ENCODE measurements around the gene EXOC2. TPM values are rescaled to one million over a fixed set of nuclear protein-coding genes. Genes with fewer than 3 reads are reported as not detected.

The EXOC2 gene
- total and polyA plus RNA-seq, 2 of the 13 experiments (the other 11 are each of a cell fraction or from before 2014, with no cell fraction given), result 12.6 to 22.9 TPM

GRCh38 chr6:455835-456234 is 237.1 kb downstream of the EXOC2 start:
- peaks cover 5 to 48% of the 10 kb centered on the region in 2 experiments; a peak in 4 of 5 replicates for H3K27me3 ChIP-seq (ENCODE audit: control insufficient read depth in 1 of 2, insufficient read depth in 2 of 2, low read length in 2 of 2)
- CTCF ChIA-PET (ENCODE audit: low intra/inter-chr PET ratio, low total read pairs), result no interaction called here
- no peak for DNase-seq (ENCODE audit: low spot score)
- H3K27ac ChIP-seq (ENCODE audit: extremely low read length, insufficient read depth, low read length), result no peak overlapping the region
- no peak overlapping the region for H3K9ac ChIP-seq (ENCODE audit: insufficient read depth, low read depth, low read length)
- no peaks in the 10 kb centered on the region for H3K9me3 ChIP-seq (ENCODE audit: low read length)
- no peak for ATAC-seq
- in situ Hi-C loops (cut with HindIII; ENCODE audit: extremely low pct_ligation_motif_present, low pct_unique_long_range_greater_than_20kb), result no loop called here
- H3K36me3 ChIP-seq (replicated peaks in 1 of 2; ENCODE audit: control insufficient read depth in 1 of 2, insufficient read depth in 2 of 2, low read length in 2 of 2), result no peaks in the 10 kb centered on the region
- POLR2A ChIA-PET, result no interaction called here
- intact Hi-C loops (cut with micrococcal nuclease; ENCODE audit: unreplicated experiment), result no loop called here
- BruUV-seq (replicated peaks), result no TSS peak
- H4K20me1 ChIP-seq (ENCODE audit: insufficient read depth, low read length), result no peaks in the 10 kb centered on the region; the same call in 1 of the 2 replicates
- no peak for FAIRE-seq
- no peak overlapping the region for H2AFZ ChIP-seq (ENCODE audit: low read length)
- TF ChIP-seq JDP2 (CRISPR knock-in tag; IDR thresholded peaks at IDR 0.05; ENCODE audit: borderline replicate concordance), result no peak
- TF ChIP-seq, protein P1, sequence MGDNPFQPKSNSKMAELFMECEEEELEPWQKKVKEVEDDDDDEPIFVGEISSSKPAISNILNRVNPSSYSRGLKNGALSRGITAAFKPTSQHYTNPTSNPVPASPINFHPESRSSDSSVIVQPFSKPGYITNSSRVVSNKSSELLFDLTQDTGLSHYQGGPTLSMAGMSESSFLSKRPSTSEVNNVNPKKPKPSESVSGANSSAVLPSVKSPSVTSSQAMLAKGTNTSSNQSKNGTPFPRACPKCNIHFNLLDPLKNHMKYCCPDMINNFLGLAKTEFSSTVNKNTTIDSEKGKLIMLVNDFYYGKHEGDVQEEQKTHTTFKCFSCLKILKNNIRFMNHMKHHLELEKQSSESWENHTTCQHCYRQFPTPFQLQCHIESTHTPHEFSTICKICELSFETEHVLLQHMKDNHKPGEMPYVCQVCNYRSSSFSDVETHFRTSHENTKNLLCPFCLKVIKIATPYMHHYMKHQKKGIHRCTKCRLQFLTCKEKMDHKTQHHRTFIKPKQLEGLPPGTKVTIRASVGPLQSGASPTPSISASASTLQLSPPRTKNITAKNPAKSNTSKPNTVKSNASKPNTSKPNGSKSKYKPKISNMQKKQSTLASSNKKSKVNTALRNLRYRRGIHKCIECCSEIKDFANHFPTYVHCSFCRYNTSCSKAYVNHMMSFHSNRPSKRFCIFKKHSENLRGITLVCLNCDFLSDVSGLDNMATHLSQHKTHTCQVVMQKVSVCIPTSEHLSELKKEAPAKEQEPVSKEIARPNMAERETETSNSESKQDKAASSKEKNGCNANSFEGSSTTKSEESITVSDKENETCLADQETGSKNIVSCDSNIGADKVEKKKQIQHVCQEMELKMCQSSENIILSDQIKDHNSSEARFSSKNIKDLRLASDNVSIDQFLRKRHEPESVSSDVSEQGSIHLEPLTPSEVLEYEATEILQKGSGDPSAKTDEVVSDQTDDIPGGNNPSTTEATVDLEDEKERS (CRISPR knock-in tag; IDR thresholded peaks at IDR 0.05), result no peak
- TF ChIP-seq SYNCRIP (IDR thresholded peaks at IDR 0.05; ENCODE audit: insufficient read depth, low read depth, low read length), result no peak
- no peak for TF ChIP-seq CHD2 (IDR thresholded peaks at IDR 0.05; ENCODE audit: low read depth, low read length)
- TF ChIP-seq, protein P2, sequence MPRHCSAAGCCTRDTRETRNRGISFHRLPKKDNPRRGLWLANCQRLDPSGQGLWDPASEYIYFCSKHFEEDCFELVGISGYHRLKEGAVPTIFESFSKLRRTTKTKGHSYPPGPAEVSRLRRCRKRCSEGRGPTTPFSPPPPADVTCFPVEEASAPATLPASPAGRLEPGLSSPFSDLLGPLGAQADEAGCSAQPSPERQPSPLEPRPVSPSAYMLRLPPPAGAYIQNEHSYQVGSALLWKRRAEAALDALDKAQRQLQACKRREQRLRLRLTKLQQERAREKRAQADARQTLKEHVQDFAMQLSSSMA (CRISPR knock-in tag; IDR thresholded peaks at IDR 0.05), result no peak
- no peak for TF ChIP-seq CREM (IDR thresholded peaks at IDR 0.05)
- no peak for TF ChIP-seq CREM (CRISPR knock-in tag; IDR thresholded peaks at IDR 0.05)
- no peak for TF ChIP-seq REL (CRISPR knock-in tag; conservative IDR thresholded peaks at IDR 0.05)
- no peak for TF ChIP-seq MBD4 (IDR thresholded peaks at IDR 0.05; ENCODE audit: borderline replicate concordance, low read length)
- TF ChIP-seq SNAPC4 (CRISPR knock-in tag; IDR thresholded peaks at IDR 0.05), result no peak
- TF ChIP-seq ASH2L (IDR thresholded peaks at IDR 0.05; ENCODE audit: insufficient read length, low read depth, low read length), result no peak
- TF ChIP-seq, protein P3, sequence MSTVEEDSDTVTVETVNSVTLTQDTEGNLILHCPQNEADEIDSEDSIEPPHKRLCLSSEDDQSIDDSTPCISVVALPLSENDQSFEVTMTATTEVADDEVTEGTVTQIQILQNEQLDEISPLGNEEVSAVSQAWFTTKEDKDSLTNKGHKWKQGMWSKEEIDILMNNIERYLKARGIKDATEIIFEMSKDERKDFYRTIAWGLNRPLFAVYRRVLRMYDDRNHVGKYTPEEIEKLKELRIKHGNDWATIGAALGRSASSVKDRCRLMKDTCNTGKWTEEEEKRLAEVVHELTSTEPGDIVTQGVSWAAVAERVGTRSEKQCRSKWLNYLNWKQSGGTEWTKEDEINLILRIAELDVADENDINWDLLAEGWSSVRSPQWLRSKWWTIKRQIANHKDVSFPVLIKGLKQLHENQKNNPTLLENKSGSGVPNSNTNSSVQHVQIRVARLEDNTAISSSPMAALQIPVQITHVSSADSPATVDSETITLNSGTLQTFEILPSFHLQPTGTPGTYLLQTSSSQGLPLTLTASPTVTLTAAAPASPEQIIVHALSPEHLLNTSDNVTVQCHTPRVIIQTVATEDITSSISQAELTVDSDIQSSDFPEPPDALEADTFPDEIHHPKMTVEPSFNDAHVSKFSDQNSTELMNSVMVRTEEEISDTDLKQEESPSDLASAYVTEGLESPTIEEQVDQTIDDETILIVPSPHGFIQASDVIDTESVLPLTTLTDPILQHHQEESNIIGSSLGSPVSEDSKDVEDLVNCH (CRISPR knock-in tag; IDR thresholded peaks at IDR 0.05), result no peak
- no peak for TF ChIP-seq ARHGAP35 (CRISPR knock-in tag; IDR thresholded peaks at IDR 0.05; ENCODE audit: borderline replicate concordance)
- no peak overlapping the region for H3K4me2 ChIP-seq (ENCODE audit: low read depth, low read length)
- 47% methylated on average over 8 of the region's 8 CpGs for WGBS (ENCODE audit: low lambda C conversion rate)
- no peaks in the 10 kb centered on the region for H3K4me1 ChIP-seq (ENCODE audit: insufficient read depth, low read length)
- no peaks in the 10 kb centered on the region for H3K79me2 ChIP-seq (ENCODE audit: insufficient read depth, low read length)
- no peak overlapping the region for H3K4me3 ChIP-seq (replicated peaks in 1 of 3; ENCODE audit: insufficient read depth in 1 of 3, low read depth in 2 of 3, low read length in 3 of 3)

Measured in HepG2 (cell line).